Stimulated activated CD8-positive, alpha-beta memory T cell treated with anti-CD3 and anti-CD28 coated beads, Interleukin-15, amount 100 ng/mL, for 48 hours (primary cell): Measurements from ENCODE around the gene CAPN15.
A peak's percentile ranks its signal among the peaks of the same experiment; 100 is the strongest.

Experiments
- DNase-seq, 2 donors: peaks; one replicate each; pipeline ENCODE4 v3.0.0-alpha.2; 2020; ENCODE audit warnings: low read depth in 2 of 2

The CAPN15 gene

GRCh38 chr16:546909-547770 lies 19.6 kb downstream of the CAPN15 start:
- DNase-seq = peak in 1 of 2 donors; percentile 32

GRCh38 chr16:548586-548985 lies 21.1 kb downstream of the CAPN15 start:
- DNase-seq = no peak

GRCh38 chr16:549544-550263 lies 22.2 kb downstream of the CAPN15 start:
- no peak for DNase-seq

GRCh38 chr16:551210-551609 lies 23.7 kb downstream of the CAPN15 start:
- no peak for DNase-seq

- DNase-seq = no peak
These were observed 24.7 kb downstream of the CAPN15 start for GRCh38 chr16:552171-552570.

GRCh38 chr16:553601-554296 lies 26.2 kb downstream of the CAPN15 start:
- no peak for DNase-seq

GRCh38 chr16:554297-554621 lies 26.7 kb downstream of the CAPN15 start:
- no peak for DNase-seq

- DNase-seq = no peak
These were observed 27.3 kb downstream of the CAPN15 start for GRCh38 chr16:554640-555365.

GRCh38 chr16:555528-556473 lies 28.3 kb downstream of the CAPN15 start:
- DNase-seq = no peak

- no peak for DNase-seq
These were observed 29.1 kb downstream of the CAPN15 start for GRCh38 chr16:556474-557173.

GRCh38 chr16:557463-558297 lies 30.2 kb downstream of the CAPN15 start:
- no peak for DNase-seq

GRCh38 chr16:558298-559020 lies 30.9 kb downstream of the CAPN15 start:
- no peak for DNase-seq

GRCh38 chr16:559021-559380 lies 31.5 kb downstream of the CAPN15 start:
- DNase-seq = no peak

- no peak for DNase-seq
These were observed 32.1 kb downstream of the CAPN15 start for GRCh38 chr16:559411-560203.

GRCh38 chr16:560204-560700 lies 32.7 kb downstream of the CAPN15 start, which contains the start of gene PRR35:
Gene PRR35, plus strand, starts transcription at chr16:560394. Its CDS starts 2,901 bp downstream, at chr16:563295.
- no peak for DNase-seq

- DNase-seq = no peak
These were observed 33.3 kb downstream of the CAPN15 start for GRCh38 chr16:560701-561412.

GRCh38 chr16:561413-561794 lies 33.9 kb downstream of the CAPN15 start:
- DNase-seq = no peak
